Epithelial cell of esophagus (primary cell): Measurements from ENCODE around the gene FHOD3.

Source experiments
- DNase-seq: peaks from one replicate; pipeline ENCODE4 v3.0.0; 2010; ENCODE audit warnings: low read depth
- H3K4me3 ChIP-seq: 2 replicates; pipeline ENCODE4 v1.5.1; 2011; ENCODE audit warnings: mild to moderate bottlenecking, low read length, control low read depth
- TF ChIP-seq, protein P1 (sequence below): IDR thresholded peaks from 2 replicates; pipeline ENCODE4 v1.5.1; 2011; ENCODE audit warnings: low read depth, mild to moderate bottlenecking, low read length, control low read depth, inconsistent platforms; ENCODE audit not compliant: insufficient read depth; ENCODE audit errors: missing control alignments

Gene FHOD3

DNA sequence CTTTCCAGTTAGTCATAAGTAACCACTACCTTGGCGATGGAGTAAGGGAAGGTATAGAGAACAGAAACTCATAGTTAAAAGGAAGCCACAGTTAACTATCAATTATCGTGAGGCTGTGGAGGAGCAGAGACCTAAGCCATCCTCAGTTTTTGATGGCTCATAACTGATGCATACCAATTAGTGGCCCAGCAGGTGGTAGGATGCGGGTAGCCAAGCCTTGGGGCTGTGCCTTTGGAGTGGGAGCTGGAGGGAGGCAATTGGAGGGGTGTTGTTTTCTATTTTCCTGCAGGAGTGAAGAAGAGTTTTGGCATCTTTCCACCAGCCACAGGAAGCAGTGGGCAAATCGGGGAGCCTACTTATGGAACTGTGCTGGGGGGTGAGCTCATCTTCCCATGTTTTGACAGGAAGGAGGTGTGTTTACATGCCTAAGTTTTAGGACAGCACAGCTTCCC lies 336.5 kb downstream of the FHOD3 start:
- DNase-seq = peak; percentile 29
- TF ChIP-seq, protein P1, sequence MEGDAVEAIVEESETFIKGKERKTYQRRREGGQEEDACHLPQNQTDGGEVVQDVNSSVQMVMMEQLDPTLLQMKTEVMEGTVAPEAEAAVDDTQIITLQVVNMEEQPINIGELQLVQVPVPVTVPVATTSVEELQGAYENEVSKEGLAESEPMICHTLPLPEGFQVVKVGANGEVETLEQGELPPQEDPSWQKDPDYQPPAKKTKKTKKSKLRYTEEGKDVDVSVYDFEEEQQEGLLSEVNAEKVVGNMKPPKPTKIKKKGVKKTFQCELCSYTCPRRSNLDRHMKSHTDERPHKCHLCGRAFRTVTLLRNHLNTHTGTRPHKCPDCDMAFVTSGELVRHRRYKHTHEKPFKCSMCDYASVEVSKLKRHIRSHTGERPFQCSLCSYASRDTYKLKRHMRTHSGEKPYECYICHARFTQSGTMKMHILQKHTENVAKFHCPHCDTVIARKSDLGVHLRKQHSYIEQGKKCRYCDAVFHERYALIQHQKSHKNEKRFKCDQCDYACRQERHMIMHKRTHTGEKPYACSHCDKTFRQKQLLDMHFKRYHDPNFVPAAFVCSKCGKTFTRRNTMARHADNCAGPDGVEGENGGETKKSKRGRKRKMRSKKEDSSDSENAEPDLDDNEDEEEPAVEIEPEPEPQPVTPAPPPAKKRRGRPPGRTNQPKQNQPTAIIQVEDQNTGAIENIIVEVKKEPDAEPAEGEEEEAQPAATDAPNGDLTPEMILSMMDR = no peak
- no peak overlapping the region for H3K4me3 ChIP-seq

DNA sequence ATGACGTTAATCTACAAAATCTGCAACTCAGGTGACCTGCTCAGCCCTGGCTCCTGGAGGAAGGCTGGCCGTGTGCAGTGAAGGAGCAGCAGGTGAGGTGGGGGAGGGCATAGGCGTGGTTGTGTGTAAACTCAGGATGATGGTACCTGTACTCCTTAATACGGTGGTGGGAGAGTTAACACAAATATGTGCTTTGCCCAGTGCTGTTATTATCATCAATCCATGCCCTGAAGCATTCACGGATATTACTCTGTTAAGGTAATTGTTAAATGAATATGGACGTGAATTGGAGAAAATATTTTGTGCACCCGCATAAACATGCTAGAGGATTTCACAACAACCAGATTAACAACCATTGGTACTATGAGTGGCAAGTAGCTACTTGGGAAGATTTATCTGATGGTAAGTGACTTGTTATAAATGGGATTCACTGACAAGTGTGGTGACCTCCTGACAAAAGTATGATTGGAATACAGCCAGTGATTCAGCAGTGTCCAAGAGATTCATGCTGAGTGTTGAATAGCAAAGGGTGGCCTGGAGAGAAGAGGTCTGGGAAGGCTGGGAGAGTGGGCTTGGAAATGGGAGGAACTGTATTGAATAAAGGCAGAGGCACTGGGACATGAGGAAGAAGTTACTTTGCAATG lies 337.2 kb downstream of the FHOD3 start:
- no peak overlapping the region for H3K4me3 ChIP-seq
- TF ChIP-seq, protein P1 = no peak
- peak; percentile 77 for DNase-seq

DNA sequence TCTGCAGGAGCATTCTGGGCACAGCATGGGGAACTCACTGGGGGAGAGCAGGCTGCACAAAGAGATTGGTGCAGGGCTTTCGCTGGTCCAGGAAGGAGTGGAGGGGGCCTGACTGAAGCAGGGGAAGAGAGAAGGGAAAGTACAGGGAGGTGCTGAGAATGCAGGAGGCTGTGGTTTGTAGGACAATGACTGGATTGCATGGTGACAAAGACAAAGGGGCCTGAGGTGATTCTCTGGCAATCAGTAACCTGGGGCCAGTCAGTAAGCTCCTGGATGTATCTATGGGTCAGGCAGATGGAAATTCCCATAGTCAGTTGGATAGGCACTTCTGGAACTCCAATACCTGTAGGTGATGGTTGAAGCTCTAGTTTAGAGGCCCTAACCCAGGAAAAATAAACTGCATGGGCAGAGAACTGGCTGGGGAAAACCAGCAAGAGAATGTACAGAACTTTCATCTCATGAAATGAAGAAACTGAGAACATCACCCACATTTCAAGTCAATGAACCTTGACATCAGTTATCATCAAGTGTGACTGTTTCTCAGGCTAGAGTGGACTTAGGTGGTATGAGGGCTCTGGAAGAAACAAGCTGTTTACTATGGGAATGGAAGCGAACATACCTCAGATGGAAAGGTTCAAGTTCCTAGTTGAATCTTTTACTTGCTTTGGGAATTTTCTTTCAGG lies 338.0 kb downstream of the FHOD3 start:
- TF ChIP-seq, protein P1 = no peak
- no peak overlapping the region for H3K4me3 ChIP-seq
- DNase-seq = no peak

DNA sequence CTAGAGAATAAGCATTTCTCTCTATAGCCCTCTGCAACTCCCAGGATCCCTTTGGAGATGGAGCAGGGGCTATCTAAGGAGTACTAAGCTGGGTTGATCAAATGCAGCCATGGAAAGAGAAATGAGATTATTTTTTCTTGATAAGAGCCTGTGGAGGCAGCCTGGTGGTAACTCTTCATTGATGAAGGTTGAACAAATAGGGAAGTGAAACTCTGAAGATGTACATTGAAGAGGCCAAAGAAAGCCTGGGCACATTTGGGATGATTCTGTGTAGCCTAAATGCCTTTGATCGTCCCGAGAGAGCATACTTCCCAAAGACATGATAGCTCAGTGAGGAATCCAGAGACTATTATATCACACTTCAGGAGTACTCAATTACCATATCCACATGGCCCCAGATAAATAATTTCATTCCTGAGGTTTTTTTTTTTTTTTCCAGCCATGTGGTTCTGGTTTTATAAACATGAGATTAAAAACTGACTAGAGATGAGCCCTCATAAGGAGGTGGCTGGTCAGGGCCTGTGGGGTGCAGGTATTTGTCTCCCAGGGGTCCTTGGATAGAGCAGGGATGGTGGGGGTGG lies 338.8 kb downstream of the FHOD3 start:
- TF ChIP-seq, protein P1 = no peak
- H3K4me3 ChIP-seq = no peak overlapping the region
- no peak for DNase-seq

DNA sequence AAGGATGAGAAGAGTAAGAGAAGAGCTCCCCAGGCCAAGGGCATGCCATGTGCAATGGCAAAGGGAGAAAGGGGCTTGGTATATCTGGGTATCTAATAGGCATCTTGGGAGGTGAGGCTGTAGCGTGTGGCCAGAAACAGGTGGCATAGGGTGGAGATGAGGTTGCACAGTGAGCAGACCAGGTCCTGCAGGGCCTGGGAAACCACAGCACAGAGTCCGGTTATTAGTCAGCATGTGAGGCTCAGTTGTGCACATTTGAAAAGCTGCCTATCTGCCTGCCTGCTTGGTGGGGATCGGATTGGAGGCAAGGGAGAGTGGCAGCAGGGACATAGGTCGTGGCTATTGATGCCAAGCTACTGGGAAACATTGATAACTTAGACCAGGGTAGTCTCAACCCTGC lies 340.7 kb downstream of the FHOD3 start:
- H3K4me3 ChIP-seq = no peak overlapping the region
- TF ChIP-seq, protein P1 = no peak
- no peak for DNase-seq

DNA sequence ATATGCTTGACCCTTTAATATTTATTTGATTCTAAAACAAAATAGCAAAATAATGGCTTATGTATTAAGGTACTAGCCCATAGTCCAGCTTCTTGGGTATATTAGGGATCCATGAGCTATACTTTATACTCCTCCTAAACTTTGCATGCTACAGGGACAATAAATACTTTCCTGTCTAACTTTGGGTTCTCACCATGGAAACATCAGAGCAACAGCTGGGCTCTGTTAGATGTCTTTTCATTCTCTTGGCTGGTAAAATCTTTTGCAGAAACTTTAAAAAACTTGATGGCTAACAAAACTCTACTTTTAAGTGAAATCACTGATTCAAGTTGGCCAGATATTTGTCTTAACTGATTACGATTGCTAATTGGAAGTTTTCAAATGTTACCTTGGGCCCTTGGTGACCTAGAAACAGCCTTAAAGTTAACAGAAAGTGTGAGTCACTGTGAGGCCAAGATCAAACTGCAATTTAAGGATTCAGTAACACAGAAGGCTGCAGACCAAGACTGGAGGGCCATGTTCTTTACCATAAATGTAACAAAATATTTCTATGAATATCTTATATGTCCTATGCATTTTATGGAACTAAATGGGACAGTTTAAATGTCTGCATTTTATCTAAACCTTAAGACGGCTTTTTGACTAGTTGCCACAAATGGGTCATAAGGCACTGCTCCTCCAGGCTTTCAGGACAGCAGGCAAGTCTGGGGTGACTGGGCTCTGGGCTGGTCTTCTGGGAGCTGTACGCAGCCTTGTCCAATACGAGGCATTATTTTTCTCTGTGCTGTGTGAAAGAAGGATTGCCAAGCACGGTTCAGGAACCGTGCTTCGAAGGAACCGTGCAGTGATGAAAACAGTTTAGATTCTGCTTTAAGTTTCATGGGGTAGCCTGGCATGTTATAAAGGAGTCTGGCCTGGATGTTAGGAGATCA lies 342.8 kb downstream of the FHOD3 start:
- TF ChIP-seq, protein P1 = no peak
- DNase-seq = no peak
- no peak overlapping the region for H3K4me3 ChIP-seq
